Stimulated activated CD8-positive, alpha-beta memory T cell treated with anti-CD3 and anti-CD28 coated beads, Interleukin-12 subunit alpha, Interleukin-12 subunit beta, amount 100 ng/mL, for 24 hours (primary cell): ENCODE results near the gene GFOD1.

Experiments used
- DNase-seq: peaks from one replicate; pipeline ENCODE4 v3.0.0-alpha.2; 2020; ENCODE audit errors: extremely low read depth

GFOD1 gene

DNA sequence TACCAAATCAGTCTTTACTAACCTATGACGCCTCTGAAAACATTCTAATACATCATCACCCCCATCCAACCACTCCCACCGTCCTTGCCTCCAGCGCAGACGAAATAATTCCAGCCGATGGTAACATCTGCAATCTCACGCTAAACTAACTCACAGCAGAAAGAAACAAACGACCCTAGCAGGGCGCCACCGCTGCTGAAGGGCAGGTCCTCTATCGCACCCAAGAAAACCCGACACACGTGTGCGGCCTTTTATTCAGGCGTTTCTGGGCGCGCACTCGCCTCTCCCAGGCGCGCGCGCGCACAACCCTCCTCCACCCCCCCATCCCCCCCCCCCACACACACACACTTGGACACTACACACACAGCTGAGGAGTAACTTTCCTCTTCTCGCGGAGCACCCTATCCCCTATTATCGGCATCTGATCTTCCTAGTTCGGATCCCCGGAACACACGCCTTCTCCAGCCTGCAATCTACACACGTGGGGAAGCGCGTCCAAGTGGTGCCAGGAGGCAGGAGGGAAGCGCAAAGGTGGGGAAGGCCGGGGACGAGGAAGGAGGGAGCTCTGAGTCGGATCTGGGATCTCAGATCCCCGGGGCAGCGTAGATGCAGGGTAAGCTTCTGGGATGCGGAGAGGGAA, 1.4 kb downstream of the GFOD1 start:
- no peak for DNase-seq

- no peak for DNase-seq
Measured at GRCh38 chr6:13485303-13485702, 2.1 kb downstream of the GFOD1 start.

DNA sequence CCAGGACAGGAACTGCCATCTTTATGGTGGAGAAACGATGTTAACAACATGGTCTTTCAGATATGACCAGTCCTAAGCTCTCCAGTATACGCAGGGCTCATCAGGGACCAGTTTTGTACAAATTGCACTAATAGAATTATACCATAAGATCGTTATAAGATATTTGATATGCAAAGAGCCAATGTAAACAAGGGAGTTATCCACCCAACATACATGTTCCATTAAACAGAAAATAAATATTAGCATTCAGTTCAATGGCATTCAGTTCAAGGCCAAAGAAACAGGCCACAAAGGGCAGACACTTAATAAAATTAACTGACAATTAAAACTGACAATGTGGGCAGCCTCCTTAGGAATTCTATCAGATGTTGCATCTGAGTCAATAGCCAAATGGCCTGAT, 2.6 kb downstream of the GFOD1 start:
- DNase-seq, result no peak

- DNase-seq, result no peak
Measured at GRCh38 chr6:13484138-13484708, 3.2 kb downstream of the GFOD1 start.

- DNase-seq, result no peak
Measured at GRCh38 chr6:13480631-13481501, 6.5 kb downstream of the GFOD1 start.

DNA sequence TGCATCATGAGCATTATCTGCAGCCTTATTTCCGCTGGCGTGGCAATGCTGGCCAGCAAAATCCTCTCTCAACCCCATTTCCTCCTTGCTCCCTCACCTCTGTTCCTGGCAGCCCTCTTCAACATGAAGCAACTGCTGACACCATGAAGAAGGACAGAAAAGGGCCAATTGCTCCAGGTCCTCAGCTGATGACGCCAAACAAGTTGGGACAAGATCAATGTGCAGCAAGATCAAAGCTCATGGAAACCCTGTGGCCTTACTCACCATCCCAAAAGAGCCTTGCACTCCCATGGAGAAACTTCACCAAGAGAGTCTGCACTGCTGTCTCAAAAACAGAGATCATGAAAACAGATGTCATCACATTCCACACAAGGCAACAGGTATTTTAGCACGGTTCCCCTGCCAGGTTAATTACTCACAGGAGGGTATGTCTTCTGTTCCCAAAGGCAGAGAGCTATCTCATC, 7.4 kb downstream of the GFOD1 start:
- no peak for DNase-seq

DNA sequence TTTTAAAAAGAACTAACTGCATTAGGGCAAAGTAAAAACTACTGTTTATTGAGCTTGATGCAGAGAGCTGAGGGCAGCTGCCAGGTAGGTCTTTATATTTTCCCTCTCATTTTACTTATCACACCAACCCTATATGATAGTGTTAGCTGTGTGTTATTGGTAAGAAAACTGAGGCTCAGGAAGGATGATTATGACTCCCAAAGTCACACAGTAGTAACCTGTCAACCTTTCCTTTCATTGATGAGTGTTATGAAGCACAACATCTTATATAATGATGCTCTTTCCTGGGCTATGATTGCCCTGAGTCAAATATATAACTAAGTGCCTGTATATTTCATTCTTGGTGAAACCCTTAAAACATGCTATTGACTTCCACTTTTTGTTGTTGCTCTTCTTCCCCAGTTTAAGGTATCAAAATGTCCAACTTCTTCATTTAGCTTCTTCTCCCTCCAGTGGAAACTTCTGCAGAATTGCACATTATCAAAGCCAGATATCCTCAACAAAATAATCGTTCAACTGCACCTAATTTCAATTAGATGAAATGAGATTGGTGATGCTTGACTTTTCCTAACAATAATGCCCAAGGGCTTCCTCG, 8.1 kb downstream of the GFOD1 start:
- DNase-seq, result no peak

GRCh38 chr6:13478525-13478966, 8.9 kb downstream of the GFOD1 start:
- no peak for DNase-seq

GRCh38 chr6:13474787-13475186, 12.6 kb downstream of the GFOD1 start:
- no peak for DNase-seq

GRCh38 chr6:13474360-13474759, 13.0 kb downstream of the GFOD1 start:
- no peak for DNase-seq

DNA sequence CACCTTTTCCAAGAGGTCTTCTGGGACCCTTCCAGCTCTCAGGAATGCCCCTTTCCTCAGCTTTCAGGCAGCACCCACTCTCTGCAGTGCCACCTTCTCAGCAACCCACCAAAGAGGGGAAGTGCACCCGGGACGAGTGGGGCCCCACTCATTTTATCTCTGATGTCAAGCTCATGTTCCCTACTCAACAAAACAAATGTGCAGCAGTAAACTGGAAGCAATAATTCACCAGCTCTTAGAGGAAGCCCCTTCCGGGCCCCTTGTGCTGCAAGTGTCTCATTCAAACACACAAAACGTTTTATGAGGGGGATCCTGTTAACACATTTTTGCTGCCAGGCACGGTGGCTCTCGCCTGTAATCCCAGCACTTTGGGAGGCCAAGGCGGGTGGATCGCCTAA, 13.6 kb downstream of the GFOD1 start:
- DNase-seq, result no peak

- DNase-seq, result no peak
Measured at GRCh38 chr6:13472976-13473767, 14.2 kb downstream of the GFOD1 start.

- DNase-seq, result no peak
Measured at GRCh38 chr6:13472099-13472498, 15.3 kb downstream of the GFOD1 start.

DNA sequence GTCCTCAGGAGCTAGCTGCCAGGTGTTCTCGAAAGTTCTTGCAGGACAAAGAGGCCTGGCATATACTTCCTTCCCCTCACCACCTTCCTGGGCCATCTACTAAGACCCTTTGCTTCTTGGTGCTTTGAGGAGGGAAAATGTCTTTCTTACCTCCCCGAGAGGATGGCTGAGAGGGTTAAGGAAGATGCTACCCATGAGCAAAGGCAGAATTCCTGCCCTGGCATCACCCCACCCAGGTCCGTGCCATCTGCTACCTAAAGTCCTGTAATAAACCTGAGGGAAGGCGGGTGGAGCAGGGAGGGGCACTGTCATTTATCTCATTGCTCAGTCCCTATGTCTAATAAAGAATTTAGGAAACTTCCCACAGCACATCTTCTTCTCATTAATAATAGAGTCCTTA, 16.2 kb downstream of the GFOD1 start:
- DNase-seq, result no peak

- no peak for DNase-seq
Measured at GRCh38 chr6:13470238-13471140, 16.9 kb downstream of the GFOD1 start.

GRCh38 chr6:13469693-13470092, 17.7 kb downstream of the GFOD1 start:
- DNase-seq, result no peak

- no peak for DNase-seq
Measured at GRCh38 chr6:13468839-13469238, 18.6 kb downstream of the GFOD1 start.

DNA sequence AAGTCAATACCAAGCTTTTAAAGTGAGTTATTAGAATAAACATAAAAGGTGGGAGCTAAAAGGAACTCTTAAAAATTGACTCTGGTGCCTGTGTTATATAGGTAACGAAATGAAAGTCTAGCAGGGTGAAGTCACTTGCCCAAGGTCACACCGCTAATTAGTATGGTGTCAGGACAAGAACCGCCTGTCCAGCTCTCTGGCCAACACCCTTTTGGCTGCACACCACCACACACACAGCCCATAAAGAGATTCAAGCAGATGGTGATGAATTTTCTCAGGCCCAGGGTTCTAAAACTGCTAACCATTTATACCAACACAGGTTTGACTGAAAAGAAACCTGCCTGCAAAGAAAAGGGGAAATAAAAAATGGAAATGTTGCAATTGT, 20.2 kb downstream of the GFOD1 start:
- no peak for DNase-seq

DNA sequence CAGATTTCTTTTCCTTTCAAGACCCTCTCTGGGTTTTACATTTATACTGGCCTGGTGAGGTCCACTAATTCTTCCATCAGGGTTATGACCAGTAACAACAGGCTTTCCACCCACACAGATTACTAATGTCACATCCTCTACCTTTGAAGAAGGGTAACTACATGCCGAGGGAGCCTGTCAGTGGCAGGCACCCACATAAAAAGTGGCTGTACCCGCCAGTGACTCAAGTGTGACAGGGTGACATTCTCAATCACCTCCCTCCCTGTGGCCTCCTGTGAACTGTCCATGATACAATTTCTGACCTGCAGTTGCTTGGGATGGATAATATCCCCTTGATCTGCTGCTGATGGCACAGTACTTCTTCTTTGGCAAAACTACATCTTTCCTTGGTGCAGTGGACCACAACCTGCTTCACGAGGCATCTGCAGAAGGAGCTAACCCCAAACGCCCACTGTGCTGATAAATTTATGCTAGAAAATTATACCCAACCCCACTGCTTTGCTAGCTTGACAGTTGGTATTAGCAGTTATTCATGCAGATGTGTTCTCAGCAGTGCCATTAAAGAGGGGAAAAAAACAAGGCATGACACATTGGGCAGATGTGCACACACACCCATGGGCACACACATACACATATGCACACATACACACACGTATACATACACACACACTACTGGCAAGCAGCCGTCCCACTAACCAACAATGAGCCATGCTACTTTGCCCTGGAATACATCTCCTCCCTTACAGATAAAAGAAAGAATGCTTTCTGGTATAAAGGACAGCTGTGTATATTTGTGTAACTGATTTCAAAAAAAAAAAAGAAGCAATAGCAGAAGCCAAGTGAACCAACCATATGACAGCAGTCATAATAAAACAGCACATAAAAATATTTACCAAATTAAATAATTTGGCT, 20.8 kb downstream of the GFOD1 start:
- DNase-seq, result no peak

DNA sequence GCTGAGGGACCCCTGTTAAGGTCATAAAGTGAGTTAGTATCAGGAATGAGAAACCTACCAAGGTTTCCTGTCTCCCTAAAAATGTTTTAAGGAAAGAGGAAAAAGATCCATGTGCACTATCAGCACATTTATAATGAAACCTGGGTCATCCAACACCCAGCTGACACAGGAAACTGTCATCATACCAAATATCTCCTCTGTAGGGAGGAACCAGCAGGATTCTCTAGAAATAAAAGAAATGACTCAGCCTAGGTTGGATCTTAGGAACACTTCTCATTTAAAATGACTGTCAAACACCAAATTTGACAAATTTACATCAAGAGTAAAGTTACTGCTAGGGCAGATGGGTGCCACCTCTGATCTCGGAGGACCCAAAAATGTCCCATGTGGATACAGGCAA, 21.7 kb downstream of the GFOD1 start:
- DNase-seq, result no peak
